ENCODE measurements around the gene AWAT1. TPM values are rescaled to one million over a fixed set of nuclear protein-coding genes. Genes with fewer than 3 reads are reported as not detected.

Gene AWAT1
- total RNA-seq, 1 experiment from 2014 or later: not detected

- no peaks in the 10 kb centered on the region for H3F3A ChIP-seq (ENCODE audit: low read length, unreplicated experiment)
- H3K27ac ChIP-seq (ENCODE audit: low read length): peak overlapping the region; percentile 94
- POLR2A ChIA-PET (ENCODE audit: unreplicated experiment): no interaction called here
- H3K4me3 ChIP-seq (ENCODE audit: low read length): peak overlapping the region; percentile 2; the same call in 1 of the 2 replicates
- CTCF ChIA-PET: interaction anchor here (0.6 to 1.0 kb wide), 2 partner anchors 9 to 120 kb away, joined by 3 to 4 read pairs; partner anchors contain the start of gene IGBP1
- H3K79me2 ChIP-seq (ENCODE audit: low read length): no peaks in the 10 kb centered on the region
- no peaks in the 10 kb centered on the region for H4K20me1 ChIP-seq (ENCODE audit: low read length)
- H3K4me2 ChIP-seq (ENCODE audit: low read length): peak overlapping the region; percentile 48
- DNase-seq: peak; percentile 71
- no peaks in the 10 kb centered on the region for H3K27me3 ChIP-seq (ENCODE audit: low read length)
- H3K9ac ChIP-seq (ENCODE audit: low read length): peak overlapping the region; percentile 46
- peaks cover 35% of the 10 kb centered on the region for H3K4me1 ChIP-seq (ENCODE audit: insufficient read depth, low read length)
- BruUV-seq (replicated peaks): TSS peak; percentile 51
- TF ChIP-seq CTCF (conservative IDR thresholded peaks at IDR 0.05; ENCODE audit: low read depth, low read length) (no peak), EZH2phosphoT487 (IDR thresholded peaks at IDR 0.05; ENCODE audit: borderline replicate concordance, low read length) (no peak), EZH2 (IDR thresholded peaks at IDR 0.05; ENCODE audit: low read length, unreplicated experiment) (no peak)
- no peak overlapping the region for H2AFZ ChIP-seq (ENCODE audit: low read length)
- intact Hi-C loops (cut with micrococcal nuclease): no loop called here
- ATAC-seq: peak; percentile 60
- H3K9me3 ChIP-seq (ENCODE audit: low read length): no peaks in the 10 kb centered on the region
- no peaks in the 10 kb centered on the region for H3K9me2 ChIP-seq (replicated peaks; ENCODE audit: low read length)
- no peaks in the 10 kb centered on the region for H3K36me3 ChIP-seq (ENCODE audit: low read depth, low read length)
Measured at GRCh38 chrX:70253377-70254062, 19.1 kb downstream of the AWAT1 start.

DNA sequence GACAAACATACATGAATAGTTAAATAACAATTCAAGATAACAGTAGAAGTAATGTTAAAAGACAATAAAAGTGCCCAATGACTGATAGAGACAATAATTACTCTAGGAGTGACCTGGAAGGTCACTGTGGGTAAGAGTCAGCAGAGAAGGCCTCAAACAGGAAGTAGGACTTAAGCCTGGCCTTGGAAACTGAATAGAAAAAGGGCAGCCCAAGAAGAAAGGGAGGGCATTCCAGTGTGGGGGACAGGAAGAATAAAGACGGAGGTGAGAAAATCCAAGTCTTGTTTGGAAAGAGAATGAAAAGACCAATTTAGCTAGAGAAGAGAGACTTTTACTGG, 19.6 kb downstream of the AWAT1 start:
- Histone ChIP-seq H3F3A (ENCODE audit: low read length, unreplicated experiment) (no peaks in the 10 kb centered on the region), H3K9me3 (ENCODE audit: low read length) (no peaks in the 10 kb centered on the region), H3K27ac (ENCODE audit: low read length) (peak overlapping the region; percentile 94), H3K4me3 (ENCODE audit: low read length) (no peak overlapping the region), H3K27me3 (ENCODE audit: low read length) (no peaks in the 10 kb centered on the region), H4K20me1 (ENCODE audit: low read length) (no peaks in the 10 kb centered on the region), H2AFZ (ENCODE audit: low read length) (no peak overlapping the region), H3K36me3 (ENCODE audit: low read depth, low read length) (no peaks in the 10 kb centered on the region), H3K9ac (ENCODE audit: low read length) (peak overlapping the region; percentile 46; the same call in 1 of the 2 replicates), H3K4me1 (ENCODE audit: insufficient read depth, low read length) (peaks cover 35% of the 10 kb centered on the region), H3K9me2 (replicated peaks; ENCODE audit: low read length) (no peaks in the 10 kb centered on the region), H3K4me2 (ENCODE audit: low read length) (peak overlapping the region; percentile 48), H3K79me2 (ENCODE audit: low read length) (no peaks in the 10 kb centered on the region)
- BruUV-seq (replicated peaks): no TSS peak
- ChIA-PET CTCF (no interaction called here), POLR2A (ENCODE audit: unreplicated experiment) (no interaction called here)
- DNase-seq (no peak), ATAC-seq (peak; percentile 55)
- intact Hi-C loops (cut with micrococcal nuclease): no loop called here
- TF ChIP-seq CTCF (conservative IDR thresholded peaks at IDR 0.05; ENCODE audit: low read depth, low read length) (no peak), EZH2 (IDR thresholded peaks at IDR 0.05; ENCODE audit: low read length, unreplicated experiment) (no peak), EZH2phosphoT487 (IDR thresholded peaks at IDR 0.05; ENCODE audit: borderline replicate concordance, low read length) (no peak)

GRCh38 chrX:70254909-70255308, 20.5 kb downstream of the AWAT1 start:
- no peaks in the 10 kb centered on the region for H3K9me2 ChIP-seq (replicated peaks; ENCODE audit: low read length)
- POLR2A ChIA-PET (ENCODE audit: unreplicated experiment): no interaction called here
- no peaks in the 10 kb centered on the region for H3K27me3 ChIP-seq (ENCODE audit: low read length)
- H3K27ac ChIP-seq (ENCODE audit: low read length): peak overlapping the region; percentile 94
- TF ChIP-seq EZH2 (IDR thresholded peaks at IDR 0.05; ENCODE audit: low read length, unreplicated experiment): no peak
- TF ChIP-seq CTCF (conservative IDR thresholded peaks at IDR 0.05; ENCODE audit: low read depth, low read length): no peak
- TF ChIP-seq EZH2phosphoT487 (IDR thresholded peaks at IDR 0.05; ENCODE audit: borderline replicate concordance, low read length): no peak
- intact Hi-C loops (cut with micrococcal nuclease): no loop called here
- no peaks in the 10 kb centered on the region for H3K9me3 ChIP-seq (ENCODE audit: low read length)
- DNase-seq (peak; percentile 61), ATAC-seq (peak; percentile 38)
- peaks cover 35% of the 10 kb centered on the region for H3K4me1 ChIP-seq (ENCODE audit: insufficient read depth, low read length)
- H3K36me3 ChIP-seq (ENCODE audit: low read depth, low read length): no peaks in the 10 kb centered on the region
- no TSS peak for BruUV-seq (replicated peaks)
- no peaks in the 10 kb centered on the region for H3K79me2 ChIP-seq (ENCODE audit: low read length)
- H3F3A ChIP-seq (ENCODE audit: low read length, unreplicated experiment): no peaks in the 10 kb centered on the region
- no peak overlapping the region for H3K4me3 ChIP-seq (ENCODE audit: low read length)
- peak overlapping the region; percentile 46; the same call in 1 of the 2 replicates for H3K9ac ChIP-seq (ENCODE audit: low read length)
- peak overlapping the region; percentile 48 for H3K4me2 ChIP-seq (ENCODE audit: low read length)
- CTCF ChIA-PET: no interaction called here
- no peaks in the 10 kb centered on the region for H4K20me1 ChIP-seq (ENCODE audit: low read length)
- H2AFZ ChIP-seq (ENCODE audit: low read length): no peak overlapping the region

Data from PC-3 (cell line).